GM12878 (cell line): ENCODE data around the gene OLA1. TPM values are rescaled to one million over a fixed set of nuclear protein-coding genes. Genes with fewer than 3 reads are reported as not detected.

ENCODE experiments used
- ATAC-seq: fragments of 200-7000 bp; cut with Tn5 transposase; 3 replicates; pipeline ENCODE4 v1.9.1; 2020; ENCODE audit warnings: mild to moderate bottlenecking, moderate library complexity
- BruUV-seq: library from RNA; stranded (reverse); fragments of 400-500 nt; replicated peaks from 2 replicates; lab custom pipeline; 2021; lab: Mats Ljungman, UMichigan
- CTCF ChIA-PET: fragments of 300-600 bp; sonication (Branson Sonifier 250); formaldehyde crosslinking; extraction: SDS; loops from one replicate; lab custom pipeline; 2021; ENCODE audit warnings: inconsistent platforms; lab: Yijun Ruan, JAX
- POLR2A ChIA-PET: fragments of 350-600 bp; formaldehyde crosslinking; extraction: SDS; loops from one replicate; lab custom pipeline; 2021; ENCODE audit warnings: inconsistent platforms; lab: Charles Lee
- RAD21 ChIA-PET: fragments of 300-600 bp; sonication (Branson Sonifier 250); formaldehyde crosslinking; loops from one replicate; lab custom pipeline; 2023; ENCODE audit warnings: antibody characterized with exemption; ENCODE audit not compliant: unreplicated experiment; lab: Charles Lee
- SMC1A ChIA-PET: fragments of 300-600 bp; sonication (Branson Sonifier 250); formaldehyde crosslinking; loops from one replicate; lab custom pipeline; 2023; ENCODE audit not compliant: unreplicated experiment, uncharacterized antibody; lab: Charles Lee
- DNase-seq: peaks from one replicate; pipeline ENCODE4 v3.0.0-alpha.2; 2011; ENCODE audit warnings: low read depth, low spot score
- FAIRE-seq: peaks from 3 replicates; lab custom pipeline; 2011; peaks lifted over from hg19 to GRCh38; lab: Jason Lieb, UNC
- H2AFZ ChIP-seq: 2 replicates; pipeline ENCODE4 v1.6.0; 2011; ENCODE audit warnings: low read depth, low read length, control low read depth; ENCODE audit not compliant: control insufficient read depth
- H3K27ac ChIP-seq: 2 replicates; pipeline ENCODE4 v1.5.1; 2011; ENCODE audit warnings: control low read depth; ENCODE audit not compliant: control insufficient read depth, insufficient read depth
- H3K27me3 ChIP-seq, 2 experiments: replicated peaks in 1 of 2; 2 replicates each; pipeline versions ENCODE4 v1.6.0 to v1.6.1; 2011; ENCODE audit warnings: low read length in 1 of 2; ENCODE audit not compliant: control insufficient read depth in 2 of 2, insufficient read depth in 2 of 2
- H3K36me3 ChIP-seq, 2 experiments: 2 replicates each; pipeline ENCODE4 v1.5.1; 2011; ENCODE audit warnings: low read length in 1 of 2; ENCODE audit not compliant: control insufficient read depth in 2 of 2, insufficient read depth in 2 of 2
- H3K4me1 ChIP-seq: 2 replicates; pipeline ENCODE4 v1.6.1; 2011; ENCODE audit warnings: mild to moderate bottlenecking, low read length, moderate library complexity, mixed read lengths; ENCODE audit not compliant: control insufficient read depth, insufficient read depth
- H3K4me2 ChIP-seq: 2 replicates; pipeline ENCODE4 v1.6.0; 2011; ENCODE audit warnings: control low read depth; ENCODE audit not compliant: control insufficient read depth, insufficient read depth
- H3K4me3 ChIP-seq: fragments of 200-600 bp; sonication (generic); 2 replicates; pipeline ENCODE4 v1.5.1; 2016
- H3K79me2 ChIP-seq: 2 replicates; pipeline ENCODE4 v1.6.0; 2011; ENCODE audit warnings: low read length; ENCODE audit not compliant: control insufficient read depth, insufficient read depth
- H3K9ac ChIP-seq: 2 replicates; pipeline ENCODE4 v1.8.0; 2011; ENCODE audit warnings: low read length, control low read depth, mixed read lengths; ENCODE audit not compliant: control insufficient read depth, insufficient read depth
- H3K9me3 ChIP-seq: replicated peaks from 3 replicates; pipeline ENCODE4 v1.5.1; 2011; ENCODE audit warnings: mild to moderate bottlenecking, low read length; ENCODE audit not compliant: control insufficient read depth, insufficient read depth
- H4K20me1 ChIP-seq: 2 replicates; pipeline ENCODE4 v1.6.0; 2011; ENCODE audit not compliant: control insufficient read depth, insufficient read depth
- CEBPB ChIP-seq, 2 experiments: fragments of 150-350 bp in 1 of 2; IDR thresholded peaks; 2 replicates each; pipeline ENCODE4 v1.6.1; 2012 to 2014; ENCODE audit warnings: low read depth in 2 of 2, low read length in 2 of 2, borderline replicate concordance in 1 of 2, inconsistent platforms in 1 of 2
- EZH2 ChIP-seq: IDR thresholded peaks from 2 replicates; pipeline ENCODE4 v1.6.1; 2012; ENCODE audit warnings: low read depth, mild to moderate bottlenecking, control low read depth, inconsistent platforms, low read length, borderline replicate concordance; ENCODE audit not compliant: control insufficient read depth
- HDAC2 ChIP-seq: fragments of 200-600 bp; sonication (generic); IDR thresholded peaks from 2 replicates; pipeline ENCODE4 v1.6.1; 2017
- HDAC6 ChIP-seq: fragments of 200-600 bp; sonication (generic); IDR thresholded peaks from one replicate; pipeline ENCODE4 v1.8.0; 2017; ENCODE audit warnings: antibody characterized with exemption; ENCODE audit not compliant: unreplicated experiment
- MEF2B ChIP-seq: fragments of 450-650 bp; IDR thresholded peaks from 2 replicates; pipeline ENCODE4 v1.6.1; 2018; ENCODE audit warnings: mild to moderate bottlenecking, moderate library complexity; ENCODE audit not compliant: partially characterized antibody, poor library complexity, severe bottlenecking
- MYB ChIP-seq: fragments of 150-350 bp; IDR thresholded peaks from 2 replicates; pipeline ENCODE4 v1.6.1; 2014; ENCODE audit warnings: mild to moderate bottlenecking, low read depth, low read length, borderline replicate concordance
- NR2F1 ChIP-seq: fragments of 450-650 bp; conservative IDR thresholded peaks from 2 replicates; pipeline ENCODE4 v1.6.1; 2017; ENCODE audit warnings: mild to moderate bottlenecking
- PAX5 ChIP-seq: IDR thresholded peaks from 2 replicates; pipeline ENCODE4 v1.6.1; 2011; ENCODE audit warnings: low read depth, low read length, borderline replicate concordance
- POLR2A ChIP-seq: IDR thresholded peaks from 2 replicates; pipeline ENCODE4 v1.6.1; 2011; ENCODE audit warnings: low read depth, mild to moderate bottlenecking, low read length
- POLR2AphosphoS5 ChIP-seq: IDR thresholded peaks from 2 replicates; pipeline ENCODE4 v1.6.1; 2011; ENCODE audit warnings: mild to moderate bottlenecking, low read length, inconsistent platforms
- RBBP5 ChIP-seq: fragments of 200-600 bp; sonication (generic); conservative IDR thresholded peaks from 2 replicates; pipeline ENCODE4 v1.6.1; 2016
- SIN3A ChIP-seq: IDR thresholded peaks from 2 replicates; pipeline ENCODE4 v1.6.1; 2012; ENCODE audit warnings: low read depth, low read length, improper control_type of control experiment
- SRF ChIP-seq, 2 experiments: IDR thresholded peaks; 2 replicates each; pipeline ENCODE4 v1.6.1; 2011; ENCODE audit warnings: low read depth in 2 of 2, low read length in 2 of 2, mild to moderate bottlenecking in 1 of 2, moderate library complexity in 1 of 2
- STAT3 ChIP-seq: IDR thresholded peaks from 2 replicates; pipeline ENCODE4 v1.6.1; 2011; ENCODE audit warnings: low read depth, low read length, improper control_type of control experiment
- ZBTB40 ChIP-seq: fragments of 450-650 bp; IDR thresholded peaks from 2 replicates; pipeline ENCODE4 v1.6.1; 2016; ENCODE audit warnings: mild to moderate bottlenecking, moderate library complexity, borderline replicate concordance
- ZNF592 ChIP-seq: fragments of 450-650 bp; IDR thresholded peaks from 2 replicates; pipeline ENCODE4 v1.6.1; 2017; ENCODE audit warnings: mild to moderate bottlenecking, moderate library complexity
- WGBS: methylation state at CpG from one replicate; pipeline ENCODE4 v1.1.6; 2016; ENCODE audit warnings: low lambda C conversion rate; ENCODE audit not compliant: insufficient replicate concordance, insufficient coverage; ENCODE audit errors: missing lambda C conversion rate; 5-methylcytosine and 5-hydroxymethylcytosine counted together
- in situ Hi-C: fragments of 300-500 bp; cut with MboI; formaldehyde crosslinking; loops from 9 replicates; pipeline ENCODE4 v1.14.3; 2018; ENCODE audit warnings: mixed read lengths
- intact Hi-C: fragments of 100-400 bp; cut with micrococcal nuclease; formaldehyde crosslinking; loops from one replicate; pipeline ENCODE4 v1.14.2; 2022; ENCODE audit not compliant: unreplicated experiment
- polyA plus RNA-seq, 11 experiments: library from polyadenylated mRNA; depleted of rRNA in 4 of 11; unstranded in 6 of 11; stranded (reverse) in 5 of 11; fragments of >200 nt; fragmentation: Nextera tagmentation in 4 of 11; fragmentation: Illumina TruSeq in 1 of 11; extraction: Ambion mirVana in 4 of 11; extraction: Trizol in 1 of 11; gene quantifications; 1 replicate in 1 of 11; 2 replicates in 10 of 11; pipeline versions ENCODE4 v1.2.1 to v1.2.3, GENCODE V29; 2011 to 2016; ENCODE audit warnings: inconsistent platforms in 2 of 11, missing spikeins in 2 of 11, low read depth in 1 of 11
- total RNA-seq, 4 experiments: library from RNA; depleted of rRNA in 3 of 4; stranded (reverse); fragments of >200 nt in 3 of 4; fragmentation: Illumina TruSeq in 1 of 4; extraction: Trizol in 1 of 4; gene quantifications; 2 replicates each; pipeline versions ENCODE4 v1.2.1 to v1.2.3, GENCODE V29; 2013 to 2021

Gene OLA1
- total and polyA plus RNA-seq, 10 of the 15 experiments (the other 5 are each of a cell fraction or from before 2014, with no cell fraction given): 107 to 238 (median 142) TPM

GRCh38 chr2:174046172-174046571 lies 202.2 kb downstream of the OLA1 start:
- ChIA-PET RAD21 (no interaction called here), CTCF (no interaction called here), POLR2A (interaction anchor here (0.6 kb wide), 1 partner anchor 637 kb away, joined by 3 read pairs; no protein-coding TSS in a partner anchor), SMC1A (no interaction called here)
- Histone ChIP-seq H2AFZ (no peak overlapping the region), H4K20me1 (no peaks in the 10 kb centered on the region), H3K27ac (no peak overlapping the region), H3K4me2 (no peak overlapping the region), H3K4me3 (no peak overlapping the region), H3K27me3 (no peaks in the 10 kb centered on the region; a peak in 1 of 4 replicates), H3K36me3 (no peaks in the 10 kb centered on the region), H3K9ac (no peak overlapping the region), H3K79me2 (no peaks in the 10 kb centered on the region), H3K4me1 (peaks cover 7% of the 10 kb centered on the region), H3K9me3 (no peaks in the 10 kb centered on the region; the same call in 1 of the 3 replicates)
- in situ Hi-C loops (loop anchor here (10.0 kb wide), 1 partner anchor 641 kb away; no protein-coding TSS in a partner anchor), intact Hi-C loops (loop anchor here (10.0 kb wide), 1 partner anchor 291 kb away; no protein-coding TSS in a partner anchor)
- no peak for DNase-seq
- WGBS: 67% methylated on average over 3 of the region's 3 CpGs
- FAIRE-seq: no peak
- no TSS peak for BruUV-seq
- no peak for ATAC-seq
- TF ChIP-seq SRF (IDR thresholded peaks at IDR 0.05; ENCODE audit: low read depth in 2 of 2, low read length in 2 of 2) (no peak), POLR2A (no peak), PAX5 (no peak), POLR2AphosphoS5 (no peak), HDAC2 (no peak), STAT3 (no peak), MEF2B (no peak), HDAC6 (no peak), CEBPB (IDR thresholded peaks at IDR 0.05; ENCODE audit: borderline replicate concordance in 1 of 2, low read depth in 2 of 2, low read length in 2 of 2) (no peak), ZNF592 (no peak), NR2F1 (no peak), SIN3A (no peak), EZH2 (no peak), ZBTB40 (no peak), MYB (no peak), RBBP5 (no peak)
- TF ChIP-seq, all 136 proteins: peak for 0
